22Rv1 (cell line): ENCODE data around the gene EHMT1.
"Not testable (repeated sequence)": the region's sequence is repeated elsewhere in the genome, so short reads cannot be mapped to it uniquely, and the experiment has no call there.

Experiments used
- H3K27ac ChIP-seq: fragments of 450-650 bp; 2 replicates; pipeline ENCODE4 v1.5.1; 2017
- CTCF ChIP-seq: fragments of 450-650 bp; IDR thresholded peaks from 2 replicates; pipeline ENCODE4 v1.5.1; 2017; ENCODE audit warnings: mild to moderate bottlenecking
- ZFX ChIP-seq: fragments of 450-650 bp; IDR thresholded peaks from 2 replicates; pipeline ENCODE4 v1.6.1; 2017; ENCODE audit warnings: antibody characterized with exemption, borderline replicate concordance

The EHMT1 gene

GRCh38 chr9:137778914-137779313, 160.1 kb downstream of the EHMT1 start:
- TF ChIP-seq ZFX: no peak
- no peak for TF ChIP-seq CTCF
- no peak overlapping the region for H3K27ac ChIP-seq

DNA sequence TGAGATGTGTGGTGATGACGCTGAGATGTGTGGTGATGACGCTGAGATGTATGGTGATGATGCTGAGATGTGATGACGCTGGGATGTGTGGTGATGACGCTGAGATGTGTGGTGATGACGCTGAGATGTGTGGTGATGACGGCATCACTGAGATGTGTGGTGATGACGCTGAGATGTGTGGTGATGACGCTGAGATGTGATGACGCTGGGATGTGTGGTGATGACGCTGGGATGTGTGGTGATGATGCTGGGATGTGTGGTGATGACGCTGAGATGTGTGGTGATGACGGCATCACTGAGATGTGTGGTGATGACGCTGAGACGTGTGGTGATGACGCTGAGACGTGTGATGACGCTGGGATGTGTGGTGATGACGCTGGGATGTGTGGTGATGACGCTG, 161.2 kb downstream of the EHMT1 start:
- H3K27ac ChIP-seq: not testable (repeated sequence)

- no peak for TF ChIP-seq ZFX
- no peak for TF ChIP-seq CTCF
- H3K27ac ChIP-seq: no peak overlapping the region
Measured at GRCh38 chr9:137781906-137782585, 163.2 kb downstream of the EHMT1 start.

- H3K27ac ChIP-seq: 0 out of 2 replicates have a peak overlapping the region, but pooled peaks have one; percentile 12
- TF ChIP-seq CTCF (no peak), ZFX (no peak)
Measured at GRCh38 chr9:137783521-137783920, 164.7 kb downstream of the EHMT1 start.

DNA sequence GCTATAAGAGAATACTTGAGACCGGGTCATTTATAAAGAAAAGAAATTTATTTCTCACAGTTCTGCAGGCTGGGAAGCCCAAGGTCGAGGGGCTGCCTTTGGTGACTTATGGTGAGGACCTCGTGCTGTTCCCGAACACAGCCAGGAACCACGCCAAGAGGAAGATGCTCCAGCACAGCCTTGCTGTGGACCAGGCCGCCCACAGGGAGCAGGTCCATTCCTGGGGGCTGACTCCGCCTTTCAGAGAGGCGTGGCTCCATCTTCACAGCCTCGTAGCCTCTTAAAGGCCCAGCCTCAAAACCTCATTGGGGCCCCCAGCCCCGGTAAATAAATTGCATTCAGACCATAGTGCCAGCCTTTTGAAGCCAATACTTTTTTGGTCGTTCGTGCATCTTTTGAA, 165.2 kb downstream of the EHMT1 start:
- TF ChIP-seq CTCF: no peak
- no peak for TF ChIP-seq ZFX
- no peak overlapping the region for H3K27ac ChIP-seq

DNA sequence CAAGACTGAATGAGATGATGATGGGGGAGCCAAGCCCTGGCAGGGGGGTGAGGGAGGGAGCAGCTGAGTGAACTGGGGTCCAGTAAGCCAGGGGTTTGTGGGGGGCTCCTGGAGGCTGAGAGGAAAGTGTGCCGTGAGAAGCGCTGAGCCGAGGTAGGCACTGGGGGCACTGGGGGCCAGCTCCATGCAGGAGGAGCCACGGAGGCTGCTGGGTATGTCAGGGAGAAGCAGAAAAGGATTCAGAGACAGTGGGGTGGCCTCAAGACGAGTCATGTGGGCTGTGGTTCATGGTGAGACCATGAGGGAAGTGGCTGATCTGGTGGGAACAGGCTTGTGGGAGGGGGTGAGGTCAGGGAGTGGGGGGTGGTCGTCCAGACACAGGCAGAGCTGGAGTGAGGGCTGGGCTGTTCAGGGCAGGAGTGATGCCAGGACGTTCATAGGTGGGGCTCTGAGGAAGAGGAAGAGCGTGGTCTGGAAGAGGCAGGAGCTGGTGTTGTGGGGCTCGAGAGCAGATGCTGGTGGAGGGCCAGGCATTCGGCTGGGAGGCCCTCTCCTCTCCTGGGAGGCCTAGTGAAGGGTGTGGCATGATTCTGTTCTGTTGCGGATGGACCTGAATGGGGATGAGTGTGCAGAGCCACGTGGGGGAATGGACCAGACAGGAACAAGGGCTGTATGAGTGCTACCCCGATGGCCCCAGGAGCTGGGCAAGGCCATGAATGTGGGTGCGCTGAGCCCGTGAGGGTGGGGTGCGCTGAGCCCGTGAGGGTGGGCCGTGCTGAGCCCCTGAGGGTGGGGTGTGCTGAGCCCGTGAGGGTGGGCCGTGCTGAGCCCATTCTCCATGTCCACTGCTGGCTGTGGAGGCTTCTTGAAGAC, 166.1 kb downstream of the EHMT1 start:
- no peak overlapping the region for H3K27ac ChIP-seq
- TF ChIP-seq ZFX (no peak), CTCF (no peak)

- H3K27ac ChIP-seq: no peak overlapping the region
Measured at GRCh38 chr9:137785704-137786161, 166.9 kb downstream of the EHMT1 start.

More at GRCh38 chr9:137785704-137786161, 166.9 kb downstream of the EHMT1 start:
- TF ChIP-seq ZFX (no peak), CTCF (no peak)
